Measurements from ENCODE around the gene CCDC12. TPM values are rescaled to one million over a fixed set of nuclear protein-coding genes. Genes with fewer than 3 reads are reported as not detected.

The CCDC12 gene
- total and polyA plus RNA-seq, 9 of the 15 experiments (the other 6 are each of a cell fraction or from before 2014, with no cell fraction given) = 8.9 to 201 (median 86.9) TPM

DNA sequence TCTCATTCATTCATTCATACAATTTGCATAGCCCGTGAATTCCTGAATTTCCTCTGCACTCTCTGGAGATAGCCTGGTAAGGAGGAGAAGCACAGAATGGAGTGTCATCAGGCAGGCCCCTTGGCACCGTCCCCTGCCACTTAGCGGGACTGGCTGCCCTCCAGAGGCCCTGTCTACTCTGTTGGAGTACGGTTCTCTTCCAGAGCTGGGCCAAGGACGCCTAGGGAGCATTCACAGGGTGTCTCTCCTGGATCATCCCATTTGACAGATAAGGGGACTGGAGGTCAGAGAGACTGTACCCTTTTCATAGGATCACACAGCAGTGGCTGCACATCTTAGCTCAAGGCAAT is 51.0 kb downstream of the CCDC12 start:
- Histone ChIP-seq H3K4me2 (ENCODE audit: insufficient read depth, low read length) (no peak overlapping the region), H3K27me3 (ENCODE audit: control insufficient read depth in 2 of 2, insufficient read depth in 2 of 2, low read length in 2 of 2) (no peaks in the 10 kb centered on the region), H4K20me1 (replicated peaks; ENCODE audit: control insufficient read depth, insufficient read depth, low read length) (peaks cover 1% of the 10 kb centered on the region; the same call in 1 of the 2 replicates), H3K27ac (ENCODE audit: extremely low read depth, low read depth, low read length) (no peak overlapping the region), H3K4me1 (replicated peaks in 1 of 2; ENCODE audit: control insufficient read depth in 2 of 2, insufficient read depth in 2 of 2, low read length in 2 of 2) (peaks cover 0 to 2% of the 10 kb centered on the region in 2 experiments; a peak in 1 of 5 replicates), H3K9me3 (replicated peaks; ENCODE audit: control insufficient read depth, insufficient read depth, low read depth, low read length) (no peaks in the 10 kb centered on the region), H3K9me1 (ENCODE audit: control insufficient read depth, insufficient read depth, low read length) (no peaks in the 10 kb centered on the region), H3K9ac (ENCODE audit: insufficient read depth in 1 of 2, low read depth in 2 of 2, low read length in 2 of 2) (no peak overlapping the region), H3K4me3 (no peak overlapping the region), H3K36me3 (ENCODE audit: control insufficient read depth, insufficient read depth, low read length) (peaks cover 93% of the 10 kb centered on the region), H3K79me2 (ENCODE audit: control insufficient read depth, insufficient read depth, low read length) (peaks cover 34% of the 10 kb centered on the region), H2AFZ (ENCODE audit: low read depth, low read length) (no peak overlapping the region)
- in situ Hi-C loops (cut with MboI) = no loop called here
- ATAC-seq (no peak), FAIRE-seq (no peak), DNase-seq (ENCODE audit: extremely low read depth in 1 of 4, low spot score in 3 of 4) (no peak)
- BruUV-seq (replicated peaks) = no TSS peak
- intact Hi-C loops (cut with micrococcal nuclease) = no loop called here
- ChIA-PET POLR2A (interaction anchor here (0.7 to 1.2 kb wide), 3 partner anchors 10 to 224 kb away, joined by 3 read pairs; no protein-coding TSS in a partner anchor), CTCF (ENCODE audit: low intra/inter-chr PET ratio) (no interaction called here)
- WGBS (ENCODE audit: insufficient coverage, low coverage, missing lambda C conversion rate) = 78% methylated on average over 5 of the region's 5 CpGs
- TF ChIP-seq SOX6 (IDR thresholded peaks at IDR 0.05) = no peak
- TF ChIP-seq ZNF124 (CRISPR knock-in tag; IDR thresholded peaks at IDR 0.05) = no peak
- TF ChIP-seq, protein P1, sequence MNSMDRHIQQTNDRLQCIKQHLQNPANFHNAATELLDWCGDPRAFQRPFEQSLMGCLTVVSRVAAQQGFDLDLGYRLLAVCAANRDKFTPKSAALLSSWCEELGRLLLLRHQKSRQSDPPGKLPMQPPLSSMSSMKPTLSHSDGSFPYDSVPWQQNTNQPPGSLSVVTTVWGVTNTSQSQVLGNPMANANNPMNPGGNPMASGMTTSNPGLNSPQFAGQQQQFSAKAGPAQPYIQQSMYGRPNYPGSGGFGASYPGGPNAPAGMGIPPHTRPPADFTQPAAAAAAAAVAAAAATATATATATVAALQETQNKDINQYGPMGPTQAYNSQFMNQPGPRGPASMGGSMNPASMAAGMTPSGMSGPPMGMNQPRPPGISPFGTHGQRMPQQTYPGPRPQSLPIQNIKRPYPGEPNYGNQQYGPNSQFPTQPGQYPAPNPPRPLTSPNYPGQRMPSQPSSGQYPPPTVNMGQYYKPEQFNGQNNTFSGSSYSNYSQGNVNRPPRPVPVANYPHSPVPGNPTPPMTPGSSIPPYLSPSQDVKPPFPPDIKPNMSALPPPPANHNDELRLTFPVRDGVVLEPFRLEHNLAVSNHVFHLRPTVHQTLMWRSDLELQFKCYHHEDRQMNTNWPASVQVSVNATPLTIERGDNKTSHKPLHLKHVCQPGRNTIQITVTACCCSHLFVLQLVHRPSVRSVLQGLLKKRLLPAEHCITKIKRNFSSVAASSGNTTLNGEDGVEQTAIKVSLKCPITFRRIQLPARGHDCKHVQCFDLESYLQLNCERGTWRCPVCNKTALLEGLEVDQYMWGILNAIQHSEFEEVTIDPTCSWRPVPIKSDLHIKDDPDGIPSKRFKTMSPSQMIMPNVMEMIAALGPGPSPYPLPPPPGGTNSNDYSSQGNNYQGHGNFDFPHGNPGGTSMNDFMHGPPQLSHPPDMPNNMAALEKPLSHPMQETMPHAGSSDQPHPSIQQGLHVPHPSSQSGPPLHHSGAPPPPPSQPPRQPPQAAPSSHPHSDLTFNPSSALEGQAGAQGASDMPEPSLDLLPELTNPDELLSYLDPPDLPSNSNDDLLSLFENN (IDR thresholded peaks at IDR 0.05; ENCODE audit: low read depth in 2 of 2, low read length in 2 of 2) = no peak
- TF ChIP-seq SMAD1 (IDR thresholded peaks at IDR 0.05; ENCODE audit: low read depth, low read length, partially characterized antibody) = no peak
- TF ChIP-seq NEUROD1 (IDR thresholded peaks at IDR 0.05; ENCODE audit: borderline replicate concordance, low read depth, low read length, partially characterized antibody) = no peak
- no peak for TF ChIP-seq ZC3H11A (IDR thresholded peaks at IDR 0.05; ENCODE audit: low read depth, low read length)
- no peak for TF ChIP-seq MTA3 (IDR thresholded peaks at IDR 0.05; ENCODE audit: borderline replicate concordance)
- no peak for TF ChIP-seq NR4A1 (CRISPR knock-in tag; IDR thresholded peaks at IDR 0.05)
- TF ChIP-seq NR4A1 (tag; IDR thresholded peaks at IDR 0.05) = no peak
- no peak for TF ChIP-seq RFX1 (IDR thresholded peaks at IDR 0.05)
- TF ChIP-seq HDAC8 (tag; IDR thresholded peaks at IDR 0.05) = no peak
- TF ChIP-seq ZNF263 (CRISPR knock-in tag; IDR thresholded peaks at IDR 0.05; ENCODE audit: borderline replicate concordance) = no peak
- TF ChIP-seq ZC3H8 (IDR thresholded peaks at IDR 0.05) = no peak
- TF ChIP-seq, protein P2, sequence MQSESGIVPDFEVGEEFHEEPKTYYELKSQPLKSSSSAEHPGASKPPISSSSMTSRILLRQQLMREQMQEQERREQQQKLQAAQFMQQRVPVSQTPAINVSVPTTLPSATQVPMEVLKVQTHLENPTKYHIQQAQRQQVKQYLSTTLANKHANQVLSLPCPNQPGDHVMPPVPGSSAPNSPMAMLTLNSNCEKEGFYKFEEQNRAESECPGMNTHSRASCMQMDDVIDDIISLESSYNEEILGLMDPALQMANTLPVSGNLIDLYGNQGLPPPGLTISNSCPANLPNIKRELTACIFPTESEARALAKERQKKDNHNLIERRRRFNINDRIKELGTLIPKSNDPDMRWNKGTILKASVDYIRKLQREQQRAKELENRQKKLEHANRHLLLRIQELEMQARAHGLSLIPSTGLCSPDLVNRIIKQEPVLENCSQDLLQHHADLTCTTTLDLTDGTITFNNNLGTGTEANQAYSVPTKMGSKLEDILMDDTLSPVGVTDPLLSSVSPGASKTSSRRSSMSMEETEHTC (IDR thresholded peaks at IDR 0.05) = no peak
- no peak for TF ChIP-seq ZNF165 (CRISPR knock-in tag; IDR thresholded peaks at IDR 0.05; ENCODE audit: borderline replicate concordance)
- TF ChIP-seq NR3C1 (CRISPR knock-in tag; IDR thresholded peaks at IDR 0.05) = no peak
- no peak for TF ChIP-seq NCOA2 (IDR thresholded peaks at IDR 0.05; ENCODE audit: partially characterized antibody in 2 of 2)
- TF ChIP-seq, protein P3, sequence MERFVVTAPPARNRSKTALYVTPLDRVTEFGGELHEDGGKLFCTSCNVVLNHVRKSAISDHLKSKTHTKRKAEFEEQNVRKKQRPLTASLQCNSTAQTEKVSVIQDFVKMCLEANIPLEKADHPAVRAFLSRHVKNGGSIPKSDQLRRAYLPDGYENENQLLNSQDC (CRISPR knock-in tag; IDR thresholded peaks at IDR 0.05) = no peak
- no peak for TF ChIP-seq DDX20 (tag; IDR thresholded peaks at IDR 0.05; ENCODE audit: low read depth)
- TF ChIP-seq SMARCB1 (IDR thresholded peaks at IDR 0.05; ENCODE audit: insufficient read length, low read depth) = no peak
